GM21737 (cell line): ENCODE measurements around the gene ERBB2.
"Not testable (repeated sequence)": the region's sequence is repeated elsewhere in the genome, so short reads cannot be mapped to it uniquely, and the experiment has no call there.

Source experiments
- ATAC-seq: cut with Tn5 transposase; IDR thresholded peaks from one replicate; pipeline ENCODE4 v1.9.1; 2021; ENCODE audit warnings: mild to moderate bottlenecking, moderate library complexity; ENCODE audit not compliant: unreplicated experiment

The ERBB2 gene

DNA sequence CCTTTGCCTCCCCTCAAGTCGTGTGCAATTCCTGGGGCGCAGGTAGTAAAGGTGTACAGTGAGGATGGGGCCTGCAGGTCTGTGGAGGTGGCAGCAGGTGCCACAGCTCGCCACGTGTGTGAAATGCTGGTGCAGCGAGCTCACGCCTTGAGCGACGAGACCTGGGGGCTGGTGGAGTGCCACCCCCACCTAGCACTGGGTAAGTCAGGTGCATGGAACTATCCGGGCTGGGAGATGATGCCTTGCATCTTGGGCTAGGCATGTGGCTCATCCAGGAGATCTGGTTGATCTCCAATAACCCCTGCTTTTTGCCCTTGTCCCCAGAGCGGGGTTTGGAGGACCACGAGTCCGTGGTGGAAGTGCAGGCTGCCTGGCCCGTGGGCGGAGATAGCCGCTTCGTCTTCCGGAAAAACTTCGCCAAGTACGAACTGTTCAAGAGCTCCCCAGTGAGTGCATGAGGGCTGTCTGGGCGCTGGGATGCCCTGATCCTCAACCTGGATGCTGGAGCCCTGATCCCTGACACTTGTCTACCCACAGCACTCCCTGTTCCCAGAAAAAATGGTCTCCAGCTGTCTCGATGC lies 43.1 kb downstream of the ERBB2 start:
- no peak for ATAC-seq

- no peak for ATAC-seq
These were observed 44.4 kb downstream of the ERBB2 start for GRCh38 chr17:39744075-39744835.

DNA sequence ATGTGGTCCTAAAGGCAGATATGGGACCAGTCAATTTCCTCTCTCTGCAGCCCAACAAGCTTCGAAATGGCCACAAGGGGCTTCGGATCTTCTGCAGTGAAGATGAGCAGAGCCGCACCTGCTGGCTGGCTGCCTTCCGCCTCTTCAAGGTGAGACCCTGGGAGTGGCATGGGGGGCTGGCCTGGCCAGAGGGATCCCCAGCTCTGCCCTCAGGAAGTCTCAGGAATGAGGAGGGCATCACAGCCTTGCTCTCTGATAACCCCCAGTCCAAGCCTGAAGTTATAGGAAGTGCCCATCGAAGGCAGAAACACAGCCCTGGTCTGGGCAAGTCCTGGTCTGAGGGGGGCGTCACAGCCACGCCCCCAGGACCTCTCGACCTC lies 45.0 kb downstream of the ERBB2 start:
- no peak for ATAC-seq

DNA sequence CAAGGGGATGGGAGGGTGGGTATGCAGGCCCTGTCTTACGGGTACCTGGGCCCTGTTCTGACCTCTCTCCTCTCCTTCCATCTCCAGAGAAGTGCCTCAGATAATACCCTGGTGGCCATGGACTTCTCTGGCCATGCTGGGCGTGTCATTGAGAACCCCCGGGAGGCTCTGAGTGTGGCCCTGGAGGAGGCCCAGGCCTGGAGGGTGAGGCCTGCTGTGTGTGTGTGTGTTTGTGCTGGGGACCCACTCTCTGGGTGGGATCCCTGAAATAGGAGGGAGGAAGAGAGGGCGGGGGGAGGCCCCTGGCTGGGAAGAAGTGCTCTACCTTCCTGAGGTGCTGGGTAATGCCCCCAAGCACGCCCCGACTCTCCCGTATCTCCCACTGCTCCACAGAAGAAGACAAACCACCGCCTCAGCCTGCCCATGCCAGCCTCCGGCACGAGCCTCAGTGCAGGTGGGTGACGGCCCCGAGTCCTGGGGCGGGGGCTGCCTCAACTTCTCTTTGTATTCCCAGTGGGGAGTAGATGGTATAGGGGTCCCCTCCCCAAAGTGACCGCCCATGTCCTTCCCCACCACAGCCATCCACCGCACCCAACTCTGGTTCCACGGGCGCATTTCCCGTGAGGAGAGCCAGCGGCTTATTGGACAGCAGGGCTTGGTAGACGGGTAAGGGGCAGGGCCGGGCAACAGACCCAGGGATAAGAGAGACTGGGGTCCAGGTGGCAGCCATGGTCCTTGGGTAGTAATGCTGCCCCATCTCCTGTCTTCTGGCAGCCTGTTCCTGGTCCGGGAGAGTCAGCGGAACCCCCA lies 45.7 kb downstream of the ERBB2 start:
- ATAC-seq, result no peak

DNA sequence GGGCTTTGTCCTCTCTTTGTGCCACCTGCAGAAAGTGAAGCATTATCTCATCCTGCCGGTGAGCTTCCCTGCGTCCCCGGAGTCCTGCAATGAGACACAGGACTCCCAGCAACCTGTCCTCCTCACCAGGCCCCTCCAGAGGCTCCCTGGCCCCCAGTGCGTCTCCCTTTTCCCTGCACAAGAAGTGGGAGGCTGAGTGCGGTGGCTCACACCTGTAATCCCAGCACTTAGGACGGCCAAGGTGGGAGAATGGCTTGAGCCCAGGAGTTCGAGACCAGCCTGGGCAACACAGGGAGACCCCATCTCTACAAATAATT lies 46.2 kb downstream of the ERBB2 start:
- no peak for ATAC-seq

GRCh38 chr17:39747745-39748144 lies 47.9 kb downstream of the ERBB2 start:
- no peak for ATAC-seq

DNA sequence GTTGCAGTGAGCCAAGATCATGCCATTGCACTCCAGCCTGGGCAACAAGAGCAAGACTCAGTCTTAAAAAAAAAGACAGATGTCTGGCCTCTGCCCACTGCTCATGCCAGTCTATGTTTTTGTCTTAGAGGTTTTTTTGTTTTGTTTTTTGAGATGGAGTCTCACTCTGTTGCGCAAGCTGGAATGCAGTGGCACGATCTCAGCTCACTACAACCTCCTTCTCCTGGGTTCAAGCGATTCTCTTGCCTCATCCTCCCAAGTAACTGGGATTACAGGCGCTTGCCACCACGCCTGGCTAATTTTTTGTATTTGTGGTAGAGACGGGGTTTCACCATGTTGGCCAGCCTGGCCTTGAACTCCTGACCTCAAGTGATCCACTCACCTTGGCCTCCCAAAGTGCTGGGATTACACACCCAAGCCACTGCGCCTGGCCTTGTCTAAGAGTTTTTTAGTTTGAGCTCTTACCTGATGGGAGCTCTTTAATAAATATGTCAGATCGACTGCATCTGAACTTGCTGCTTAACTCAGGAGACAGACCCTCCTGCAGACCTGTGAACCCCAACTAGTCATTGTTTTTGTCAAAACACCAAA lies 48.7 kb downstream of the ERBB2 start:
- ATAC-seq, result not testable (repeated sequence)

DNA sequence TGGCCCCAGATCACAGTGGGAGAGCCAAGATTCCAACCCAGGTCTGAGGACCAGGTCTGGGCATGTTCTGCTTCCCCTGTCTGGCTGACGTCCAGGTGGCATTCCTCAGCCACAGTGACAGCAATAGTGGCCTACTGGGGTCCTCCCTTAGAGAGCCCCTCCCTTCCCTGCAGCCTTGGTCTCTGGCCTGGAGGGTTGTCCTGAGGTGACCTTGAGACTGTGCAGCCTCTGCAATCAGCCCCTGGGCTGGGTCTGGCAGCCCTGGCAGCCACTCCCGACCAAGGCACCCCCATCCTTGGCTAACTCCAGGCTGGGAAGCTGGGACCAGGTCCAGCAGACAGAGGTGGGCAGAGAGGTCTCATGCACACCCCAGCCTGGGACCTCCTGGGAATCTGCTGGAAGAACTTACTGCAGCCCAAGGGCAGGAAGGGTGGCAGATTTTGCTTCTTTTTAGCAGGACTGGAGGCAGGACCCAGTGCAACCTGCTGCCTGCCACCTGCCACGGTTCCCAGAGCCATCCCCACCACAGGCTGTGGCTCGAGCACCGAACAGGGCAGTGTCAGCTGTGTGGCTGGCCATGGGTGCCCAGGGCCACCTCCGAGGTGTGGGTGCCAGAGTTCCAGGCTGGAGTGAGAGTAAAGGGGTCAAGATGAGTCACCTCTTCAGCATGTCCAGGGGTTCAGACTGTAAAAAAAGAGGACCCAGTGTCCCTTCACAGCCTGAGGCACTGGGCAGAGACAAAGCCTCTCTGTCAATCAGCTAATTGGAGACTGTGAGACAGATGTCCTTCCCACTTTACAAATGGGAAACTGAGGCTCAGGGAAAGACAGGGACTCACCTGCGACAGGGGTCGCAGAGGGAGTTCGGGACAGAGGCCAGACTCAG lies 50.5 kb downstream of the ERBB2 start:
- no peak for ATAC-seq

- ATAC-seq, result no peak
These were observed 51.2 kb downstream of the ERBB2 start for GRCh38 chr17:39751016-39751543.

DNA sequence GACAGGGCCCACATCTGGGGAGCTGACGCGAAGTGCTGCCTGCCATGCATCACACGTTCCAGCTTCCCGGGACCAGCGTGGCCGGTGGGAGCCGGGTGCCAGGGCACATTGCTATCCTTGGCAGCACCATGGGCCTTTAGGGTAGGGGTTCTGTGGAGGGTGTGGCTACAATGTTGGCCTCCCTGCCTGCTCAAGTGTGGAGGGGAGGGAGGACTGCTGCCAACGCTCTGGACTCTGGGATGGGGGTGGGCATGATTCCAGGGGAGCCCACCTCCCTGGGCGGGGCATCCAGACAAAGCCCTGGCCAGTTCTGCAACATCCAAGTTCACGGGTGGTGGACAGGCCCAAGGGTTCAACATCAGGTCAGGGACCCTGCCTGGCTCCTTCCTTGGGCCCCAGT lies 51.8 kb downstream of the ERBB2 start:
- ATAC-seq, result no peak

- no peak for ATAC-seq
These were observed 52.5 kb downstream of the ERBB2 start for GRCh38 chr17:39752241-39752881.

DNA sequence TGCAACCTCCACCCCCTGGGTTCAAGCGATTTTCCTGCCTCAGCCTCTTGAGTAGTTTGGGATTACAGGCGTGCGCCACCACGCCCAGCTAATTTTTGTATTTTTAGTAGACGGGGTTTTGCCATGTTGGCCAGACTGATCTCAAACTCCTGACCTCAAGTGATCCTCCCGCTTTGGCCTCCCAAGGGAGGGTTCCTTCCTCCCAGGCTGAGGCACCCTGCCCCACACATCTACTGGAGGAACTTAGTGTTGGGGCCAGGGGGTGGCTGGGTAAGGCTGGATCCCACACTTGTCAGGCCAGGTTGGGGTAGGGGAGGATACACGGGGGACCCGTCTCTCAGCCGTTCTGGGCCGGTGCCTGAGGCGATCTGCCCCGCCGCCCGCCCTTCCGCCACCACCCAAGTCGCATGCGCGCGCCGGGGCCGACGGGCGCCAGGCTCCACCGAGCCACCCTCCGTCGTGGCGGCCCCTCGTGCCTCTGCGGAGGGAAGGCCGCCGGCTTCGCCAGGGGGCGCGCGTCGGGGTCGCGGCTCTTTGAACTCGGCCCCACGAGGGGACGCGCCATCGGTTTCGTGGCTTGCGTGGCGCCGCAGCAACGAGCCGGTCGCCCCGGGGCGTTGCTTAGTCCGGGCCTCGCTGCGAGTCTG lies 53.8 kb downstream of the ERBB2 start:
- ATAC-seq, result peak; percentile 18

DNA sequence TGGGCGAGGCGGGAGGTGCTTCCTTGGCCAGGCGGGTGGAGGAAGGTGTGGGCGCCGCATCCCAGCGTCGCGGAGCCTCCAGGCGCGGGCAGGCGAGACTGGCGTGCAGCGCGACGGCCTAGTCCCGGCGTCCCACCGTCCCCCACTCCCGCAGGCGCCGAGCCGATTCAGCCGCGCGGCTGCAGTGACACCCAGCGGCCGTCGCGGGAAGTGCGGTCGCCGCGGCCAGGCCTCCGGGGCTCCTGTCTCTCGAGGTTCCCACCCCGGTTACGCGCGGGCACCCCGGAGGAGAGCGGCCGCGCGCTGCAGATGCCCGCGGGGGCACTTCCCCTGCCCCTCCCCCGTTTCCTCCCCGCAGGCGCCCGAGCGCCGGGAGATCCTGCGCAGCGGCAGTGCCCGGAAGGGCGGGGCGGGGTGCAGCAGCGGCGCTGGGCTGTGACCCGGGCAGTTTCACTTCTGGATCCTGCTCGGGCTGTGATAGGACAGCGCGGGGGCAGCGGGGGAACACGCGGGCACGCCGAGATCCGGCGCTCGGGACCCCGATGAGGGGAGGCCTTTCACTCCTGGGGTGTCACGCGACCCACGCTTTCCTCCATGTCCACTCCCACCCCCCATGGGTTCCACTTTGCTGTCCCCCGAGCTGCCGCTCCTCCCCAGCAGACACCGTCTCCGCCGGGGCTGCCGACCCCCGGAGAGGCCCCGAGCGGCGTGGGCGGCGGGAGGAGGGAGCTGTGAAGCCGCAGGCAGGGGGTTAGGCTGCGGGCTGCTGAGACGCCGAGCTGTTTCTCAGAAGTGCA lies 54.5 kb downstream of the ERBB2 start:
- ATAC-seq, result peak; percentile 55

DNA sequence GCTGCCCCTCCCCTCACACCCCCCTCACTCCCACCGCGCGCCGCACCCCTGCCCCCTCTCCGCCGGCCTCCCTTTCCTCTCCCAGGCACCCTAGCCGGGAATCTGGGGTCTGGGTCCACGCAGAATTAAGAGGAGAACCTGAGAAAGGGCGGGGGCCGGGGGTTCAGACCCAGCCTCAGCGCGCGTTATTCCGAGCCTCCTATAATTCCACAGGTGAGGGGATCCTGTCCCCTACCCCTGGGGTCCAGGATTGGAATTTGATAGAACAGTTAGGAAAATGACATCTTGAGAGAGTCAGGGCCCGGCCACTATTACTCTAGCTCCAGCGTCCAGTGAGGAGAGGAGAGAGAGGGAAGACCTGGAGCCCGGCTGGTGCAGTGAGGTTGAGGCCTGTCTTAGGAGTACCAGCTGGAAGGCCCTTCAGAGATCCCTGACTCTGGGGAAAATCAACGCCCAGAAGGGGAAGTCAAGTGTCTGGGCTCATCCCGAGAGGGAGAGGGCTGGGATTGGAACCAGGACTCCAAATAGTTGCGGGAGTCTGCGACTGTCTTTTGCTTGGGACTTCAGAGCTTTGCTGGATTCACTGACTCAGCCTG lies 55.2 kb downstream of the ERBB2 start:
- ATAC-seq, result no peak

DNA sequence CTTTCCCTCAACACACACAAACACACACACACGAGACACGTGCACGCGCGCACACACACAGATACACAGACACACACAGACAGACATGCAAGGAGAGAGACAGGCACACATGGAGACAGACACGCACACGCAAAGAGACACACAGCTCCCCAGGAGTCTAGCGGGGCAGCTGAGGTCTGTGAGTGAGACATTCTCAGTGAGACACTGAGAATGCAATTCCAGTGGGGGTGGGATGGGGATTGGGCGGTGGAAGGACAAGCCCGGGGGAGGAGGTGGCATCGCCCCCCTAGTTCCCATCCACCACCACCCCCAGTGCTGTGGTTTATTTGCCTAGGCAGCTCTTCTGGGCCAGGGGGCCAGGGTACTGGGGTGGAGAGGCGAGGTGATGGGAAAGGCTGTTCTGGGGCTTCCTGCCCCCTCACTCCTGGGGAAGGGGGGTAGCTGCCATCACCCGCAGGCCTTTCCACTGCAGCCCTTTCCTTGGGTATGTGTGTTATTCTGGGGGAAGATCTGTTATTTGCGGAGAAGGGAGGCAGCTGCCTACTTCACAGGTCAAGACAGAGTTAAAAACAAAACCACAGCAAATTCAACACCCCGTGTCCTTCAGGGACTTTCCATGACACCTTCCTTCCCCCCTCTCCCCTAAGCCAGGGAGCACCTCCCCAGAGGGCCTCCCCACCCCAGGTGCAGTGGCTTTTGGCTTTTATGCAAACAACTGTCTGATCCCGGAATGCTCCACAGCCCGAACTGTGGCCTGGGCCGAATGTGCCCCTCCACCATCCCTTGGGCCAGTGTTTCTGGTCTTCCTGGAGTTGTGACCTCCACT lies 55.9 kb downstream of the ERBB2 start:
- no peak for ATAC-seq

DNA sequence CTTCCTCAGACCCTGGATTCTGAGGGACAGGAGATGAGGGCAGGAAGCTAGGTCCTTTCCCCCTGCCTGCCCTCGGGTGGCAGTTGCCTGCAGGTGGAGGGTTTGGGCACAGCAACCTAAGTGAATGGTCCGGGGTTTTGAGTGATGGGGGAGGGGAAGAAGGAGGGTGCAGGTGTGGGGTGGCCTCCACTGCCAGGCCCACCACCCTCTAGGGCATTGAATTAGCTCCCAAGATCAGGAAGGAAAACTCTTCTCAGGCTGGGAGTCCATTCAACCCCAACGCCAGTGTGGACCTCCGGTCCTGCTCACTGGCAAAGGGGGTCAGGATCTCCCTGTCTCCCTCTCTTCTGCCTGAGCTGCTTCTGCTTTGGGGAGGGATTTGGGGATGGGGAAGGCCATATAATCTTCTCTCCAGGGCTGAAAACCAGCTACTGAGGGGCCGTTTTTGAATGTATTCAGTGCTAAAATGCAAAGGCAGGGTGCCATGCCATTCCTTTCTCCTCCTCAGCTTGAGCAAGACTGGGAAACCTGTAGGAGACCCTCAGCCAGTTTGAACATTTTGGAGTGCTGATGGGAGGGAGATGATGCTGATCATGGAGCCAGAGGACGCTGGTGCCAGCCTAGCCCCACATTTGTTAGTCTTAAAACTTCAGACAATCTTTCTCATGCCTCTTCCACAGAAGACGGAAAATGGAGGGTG lies 56.7 kb downstream of the ERBB2 start:
- no peak for ATAC-seq

DNA sequence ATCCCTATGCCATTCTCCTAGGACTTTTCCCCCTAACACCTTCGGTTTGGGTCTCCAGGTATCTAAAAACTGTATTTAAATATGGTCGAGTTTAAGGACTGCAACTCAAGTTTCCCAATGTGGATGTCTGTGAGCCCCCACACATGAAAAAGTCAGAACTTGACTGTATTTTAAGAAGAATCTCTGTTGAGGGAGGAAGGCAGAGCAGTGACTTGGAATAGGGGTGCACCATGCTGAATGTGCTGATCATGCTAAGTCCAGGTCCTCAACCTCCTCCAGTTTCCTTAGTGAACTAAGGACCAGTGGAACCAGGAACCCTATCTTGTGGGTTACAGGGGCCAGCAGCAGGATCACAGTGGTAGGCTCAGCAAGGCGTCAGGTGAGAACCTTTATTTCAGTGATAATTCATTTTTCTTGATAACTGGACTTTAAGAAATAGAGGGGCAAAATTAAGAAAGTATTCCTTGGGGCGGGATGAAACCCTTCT lies 57.4 kb downstream of the ERBB2 start:
- no peak for ATAC-seq
